ENCODE results near the gene GRID2.
A peak's percentile ranks its signal among the peaks of the same experiment; 100 is the strongest.
"Not testable (repeated sequence)": the region's sequence is repeated elsewhere in the genome, so short reads cannot be mapped to it uniquely, and the experiment has no call there.

The GRID2 gene

GRCh38 chr4:92305878-92306520, 2.2 kb downstream of the GRID2 start:
- DNase-seq (ENCODE audit: low spot score) = no peak

- DNase-seq (ENCODE audit: low spot score) = no peak
Measured at GRCh38 chr4:92307181-92307580, 3.4 kb downstream of the GRID2 start.

- no peak for DNase-seq (ENCODE audit: low spot score)
Measured at GRCh38 chr4:92307866-92308265, 4.1 kb downstream of the GRID2 start.

- no peak for DNase-seq (ENCODE audit: low spot score)
Measured at GRCh38 chr4:92317047-92317446, 13.3 kb downstream of the GRID2 start.

GRCh38 chr4:92328095-92328494, 24.3 kb downstream of the GRID2 start:
- no peak for DNase-seq (ENCODE audit: low spot score)

GRCh38 chr4:92333016-92333415, 29.2 kb downstream of the GRID2 start:
- no peak for DNase-seq (ENCODE audit: low spot score)

GRCh38 chr4:92334716-92335350, 31.1 kb downstream of the GRID2 start:
- DNase-seq (ENCODE audit: low spot score) = no peak

- DNase-seq (ENCODE audit: low spot score) = no peak
Measured at GRCh38 chr4:92339676-92340075, 35.9 kb downstream of the GRID2 start.

- DNase-seq (ENCODE audit: low spot score) = no peak
Measured at GRCh38 chr4:92344216-92344615, 40.5 kb downstream of the GRID2 start.

- no peak for DNase-seq (ENCODE audit: low spot score)
Measured at GRCh38 chr4:92346289-92346688, 42.5 kb downstream of the GRID2 start.

GRCh38 chr4:92357966-92358365, 54.2 kb downstream of the GRID2 start:
- DNase-seq (ENCODE audit: low spot score) = no peak

- no peak for DNase-seq (ENCODE audit: low spot score)
Measured at GRCh38 chr4:92359491-92359890, 55.7 kb downstream of the GRID2 start.

GRCh38 chr4:92362028-92362427, 58.3 kb downstream of the GRID2 start:
- DNase-seq (ENCODE audit: low spot score) = no peak

GRCh38 chr4:92368653-92369052, 64.9 kb downstream of the GRID2 start:
- no peak for DNase-seq (ENCODE audit: low spot score)

- peak; percentile 22 for DNase-seq (ENCODE audit: low spot score)
Measured at GRCh38 chr4:92381616-92382015, 77.8 kb downstream of the GRID2 start.

- DNase-seq (ENCODE audit: low spot score) = no peak
Measured at GRCh38 chr4:92382128-92382527, 78.4 kb downstream of the GRID2 start.

GRCh38 chr4:92387459-92388069, 83.8 kb downstream of the GRID2 start:
- DNase-seq (ENCODE audit: low spot score) = peak; percentile 74

GRCh38 chr4:92399032-92399431, 95.3 kb downstream of the GRID2 start:
- no peak for DNase-seq (ENCODE audit: low spot score)

- not testable (repeated sequence) for DNase-seq (ENCODE audit: low spot score)
Measured at GRCh38 chr4:92403525-92403924, 99.8 kb downstream of the GRID2 start.

- no peak for DNase-seq (ENCODE audit: low spot score)
Measured at GRCh38 chr4:92406488-92406887, 102.7 kb downstream of the GRID2 start.

GRCh38 chr4:92421920-92422319, 118.2 kb downstream of the GRID2 start:
- no peak for DNase-seq (ENCODE audit: low spot score)

- DNase-seq (ENCODE audit: low spot score) = no peak
Measured at GRCh38 chr4:92433272-92433758, 129.5 kb downstream of the GRID2 start.

- DNase-seq (ENCODE audit: low spot score) = not testable (repeated sequence)
Measured at GRCh38 chr4:92438722-92439121, 135.0 kb downstream of the GRID2 start.
